ENCODE measurements around the gene HTR1D. TPM values are rescaled to one million over a fixed set of nuclear protein-coding genes. Genes with fewer than 3 reads are reported as not detected.
"Not testable (repeated sequence)": the region's sequence is repeated elsewhere in the genome, so short reads cannot be mapped to it uniquely, and the experiment has no call there.

The HTR1D gene
- 5.3 and 9.1 TPM in 2 replicates for total RNA-seq (2014; rRNA removed; shearing (Covaris generic))
- 21.9 and 22.1 TPM in 2 replicates for polyA plus RNA-seq (2015; cell fraction: cytosol; rRNA removed)
- polyA plus RNA-seq (2015; cell fraction: nucleus; rRNA removed) = 19.4 and 21.2 TPM in 2 replicates

DNA sequence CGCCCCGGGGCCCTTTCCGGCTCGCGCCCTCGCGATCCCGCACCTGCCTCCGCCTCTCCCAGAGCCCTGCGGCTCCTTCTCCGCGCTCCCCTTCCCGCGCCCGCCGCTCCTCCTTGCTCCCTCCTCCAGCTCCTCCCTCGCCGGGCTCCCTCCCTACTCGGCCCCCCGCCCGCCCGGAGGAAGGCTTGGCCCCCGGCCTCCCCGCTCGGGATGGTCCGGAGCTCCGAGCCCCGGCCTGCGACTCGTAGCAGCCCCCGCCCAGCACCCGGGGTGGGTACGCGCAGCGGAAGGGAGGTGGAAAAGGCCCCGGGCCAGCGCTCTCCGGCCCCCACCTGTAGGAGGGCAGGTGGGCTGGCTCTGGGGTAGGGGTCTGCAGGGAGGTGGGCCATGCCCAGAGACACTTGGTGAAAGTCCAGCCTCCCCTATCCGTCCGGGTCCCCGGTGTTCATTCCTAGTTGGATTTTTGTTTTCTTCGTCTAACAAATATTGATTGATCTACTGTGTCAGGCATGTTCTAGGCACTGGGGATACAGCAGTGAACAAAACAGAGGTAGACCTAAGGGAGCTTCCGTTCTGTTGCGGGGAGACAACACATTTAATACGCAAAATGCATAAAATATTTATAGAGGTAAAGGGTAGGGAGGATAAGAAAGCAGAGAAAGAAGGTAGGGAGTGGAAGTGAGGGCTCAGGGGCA lies at the start of gene HTR1D:
HTR1D (minus strand) TSS at position 82 of the 695 bp plus-strand sequence. CDS start 23,283 bp downstream, outside the sequence.
- DNase-seq (ENCODE audit: low read depth) = no peak

DNA sequence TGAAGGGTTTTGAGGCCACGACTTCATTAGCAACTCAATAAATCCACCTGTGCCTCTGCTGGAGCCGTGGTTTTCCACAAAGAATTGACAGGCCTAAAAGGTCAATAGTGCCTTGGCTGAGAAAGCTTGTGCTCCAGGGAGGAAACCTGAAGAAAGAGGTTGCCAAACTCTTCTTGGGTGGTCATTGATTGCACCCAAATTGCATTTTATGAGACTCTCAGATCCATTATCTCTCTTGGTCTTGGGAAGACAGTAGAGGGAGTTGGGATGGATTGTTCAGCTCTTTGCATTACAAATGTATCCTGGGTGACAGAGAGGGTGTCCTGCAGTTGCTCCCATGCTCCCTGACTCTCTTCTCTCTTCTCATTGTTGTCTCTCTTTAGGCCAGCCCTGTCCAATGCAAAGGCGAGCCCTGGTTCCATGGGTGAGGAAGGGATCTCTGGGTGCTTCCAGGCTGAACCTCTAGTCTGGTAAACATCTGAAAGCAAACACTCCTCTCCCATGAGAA lies 46.1 kb upstream of the HTR1D start:
- no peak for DNase-seq (ENCODE audit: low read depth)

GRCh38 chr1:23258082-23258481 lies 40.8 kb upstream of the HTR1D start:
- DNase-seq (ENCODE audit: low read depth) = not testable (repeated sequence)

DNA sequence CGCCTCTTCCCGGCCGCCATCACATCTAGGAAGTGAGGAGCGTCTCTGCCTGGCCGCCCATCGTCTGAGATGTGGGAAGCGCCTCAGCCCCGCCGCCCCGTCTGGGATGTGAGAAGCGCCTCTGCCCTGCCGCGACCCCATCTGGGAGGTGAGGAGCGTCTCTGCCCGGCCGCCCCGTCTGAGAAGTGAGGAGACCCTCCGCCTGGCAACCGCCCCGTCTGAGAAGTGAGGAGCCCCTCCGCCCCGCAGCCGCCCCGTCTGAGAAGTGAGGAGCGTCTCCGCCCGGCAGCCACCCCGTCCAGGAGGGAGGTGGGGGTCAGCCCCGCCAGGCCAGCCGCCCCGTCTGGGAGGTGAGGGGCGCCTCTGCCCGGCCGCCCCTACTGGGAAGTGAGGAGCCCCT lies 40.1 kb upstream of the HTR1D start:
- DNase-seq (ENCODE audit: low read depth) = not testable (repeated sequence)

- DNase-seq (ENCODE audit: low read depth) = no peak
Observed at GRCh38 chr1:23254584-23254983, 37.3 kb upstream of the HTR1D start.

DNA sequence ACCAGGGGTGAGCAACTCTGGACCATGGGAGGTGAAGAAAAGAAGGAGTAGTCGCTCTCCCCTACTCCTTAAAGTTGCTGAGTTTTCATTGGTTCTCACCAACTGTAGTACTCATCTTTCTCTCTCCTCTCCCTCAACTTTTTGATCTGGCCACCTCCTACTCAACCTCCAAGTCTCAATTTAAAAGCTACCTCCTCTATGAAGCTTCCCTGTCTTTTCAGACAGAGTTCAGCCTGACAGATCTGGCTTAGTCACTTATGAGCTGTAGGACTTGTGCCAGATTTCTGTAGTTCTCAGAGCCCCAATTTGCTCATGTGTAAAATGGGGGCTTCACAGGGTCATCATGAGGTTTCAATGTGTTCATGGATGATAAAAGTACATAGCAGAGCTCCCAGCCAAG lies 34.5 kb upstream of the HTR1D start:
- no peak for DNase-seq (ENCODE audit: low read depth)

DNA sequence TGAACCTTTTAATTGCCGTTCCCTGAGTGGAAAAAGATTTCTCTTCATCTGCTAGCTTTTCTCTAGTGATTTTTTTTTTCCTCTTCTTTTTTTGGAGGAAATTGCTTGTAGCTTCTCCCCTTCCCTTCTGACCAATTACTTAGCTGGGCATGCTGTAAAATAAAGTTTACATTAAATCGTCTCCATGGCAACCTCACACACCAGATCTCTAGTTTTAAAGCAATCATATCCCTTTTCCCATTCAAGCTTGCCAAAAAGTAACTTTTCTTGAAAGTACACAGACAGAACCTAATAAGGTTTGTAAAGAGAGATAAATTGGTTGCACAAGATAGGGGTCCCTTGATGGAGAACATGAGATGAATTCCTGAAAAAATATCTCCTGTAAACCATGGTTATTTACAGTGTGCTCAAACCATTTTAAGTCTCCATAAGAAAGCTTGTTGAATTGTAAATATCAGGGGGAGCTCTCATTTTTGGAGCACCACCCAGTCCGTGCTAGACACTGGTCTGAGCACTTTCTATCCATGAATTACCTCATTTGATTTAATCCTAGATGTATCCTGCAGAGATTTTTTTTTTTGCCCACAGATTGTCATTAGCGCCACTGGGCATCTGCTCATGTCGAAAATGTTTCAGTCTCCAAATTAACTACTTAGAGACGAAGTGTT lies 32.6 kb upstream of the HTR1D start:
- DNase-seq (ENCODE audit: low read depth) = peak; percentile 23

DNA sequence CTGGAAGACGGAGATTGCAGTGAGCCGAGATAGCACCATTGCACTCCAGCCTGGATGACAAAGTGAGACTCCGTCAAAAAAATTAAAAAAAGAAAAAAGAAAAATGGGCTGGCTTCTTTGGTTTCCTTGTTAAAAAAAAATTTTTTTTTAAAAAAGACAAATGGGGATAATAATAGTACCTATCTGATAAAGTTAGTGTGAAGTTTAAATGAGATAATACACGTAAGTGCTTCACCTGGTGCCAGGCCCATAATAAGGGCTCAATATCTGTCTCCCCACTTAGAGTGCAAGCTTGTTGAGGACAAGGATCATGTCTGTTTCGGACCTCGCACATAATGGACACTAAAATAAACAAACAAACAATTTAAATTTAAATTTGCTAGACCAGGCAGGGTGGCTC lies 30.0 kb upstream of the HTR1D start:
- DNase-seq (ENCODE audit: low read depth) = no peak

DNA sequence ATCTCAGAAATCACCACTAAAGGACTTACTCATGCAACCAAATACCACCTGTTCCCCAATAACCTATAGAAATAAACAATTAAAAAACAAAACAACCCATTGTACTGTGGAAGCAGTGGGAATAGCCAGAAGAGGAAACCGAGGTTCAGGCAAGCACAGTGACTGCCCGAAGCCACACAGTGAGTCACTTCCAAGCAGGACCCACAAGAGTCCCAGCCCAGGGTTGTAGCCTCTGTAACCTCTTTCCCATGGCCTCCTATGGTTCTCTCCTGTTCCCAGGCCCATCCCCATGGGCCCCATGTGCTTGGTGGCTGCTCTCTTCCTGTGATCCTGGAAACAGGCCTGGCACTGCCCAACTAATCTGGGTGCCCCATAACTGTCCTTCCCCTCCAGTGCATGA lies 29.0 kb upstream of the HTR1D start:
- peak; percentile 79 for DNase-seq (ENCODE audit: low read depth)

- no peak for DNase-seq (ENCODE audit: low read depth)
Observed at GRCh38 chr1:23244256-23244761, 27.0 kb upstream of the HTR1D start.

DNA sequence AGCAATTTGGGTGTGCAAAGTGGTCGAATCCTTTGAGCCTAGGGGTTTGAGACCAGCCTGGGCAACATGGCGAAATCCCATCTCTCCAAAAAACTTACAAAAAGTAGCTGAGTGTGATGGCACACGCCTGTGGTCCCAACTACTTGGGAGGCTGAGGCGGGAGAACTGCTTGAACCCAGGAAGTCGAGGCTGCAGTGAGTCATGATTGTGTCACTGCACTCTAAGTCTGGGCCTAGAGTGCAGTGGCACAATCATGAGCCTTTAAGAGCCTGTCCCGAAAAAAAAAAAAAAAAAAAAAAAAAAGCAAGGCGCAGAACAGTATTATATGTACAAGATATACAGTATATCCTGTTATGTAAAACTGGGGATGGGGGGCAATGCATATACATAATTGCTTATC lies 25.1 kb upstream of the HTR1D start:
- DNase-seq (ENCODE audit: low read depth) = peak; percentile 49

DNA sequence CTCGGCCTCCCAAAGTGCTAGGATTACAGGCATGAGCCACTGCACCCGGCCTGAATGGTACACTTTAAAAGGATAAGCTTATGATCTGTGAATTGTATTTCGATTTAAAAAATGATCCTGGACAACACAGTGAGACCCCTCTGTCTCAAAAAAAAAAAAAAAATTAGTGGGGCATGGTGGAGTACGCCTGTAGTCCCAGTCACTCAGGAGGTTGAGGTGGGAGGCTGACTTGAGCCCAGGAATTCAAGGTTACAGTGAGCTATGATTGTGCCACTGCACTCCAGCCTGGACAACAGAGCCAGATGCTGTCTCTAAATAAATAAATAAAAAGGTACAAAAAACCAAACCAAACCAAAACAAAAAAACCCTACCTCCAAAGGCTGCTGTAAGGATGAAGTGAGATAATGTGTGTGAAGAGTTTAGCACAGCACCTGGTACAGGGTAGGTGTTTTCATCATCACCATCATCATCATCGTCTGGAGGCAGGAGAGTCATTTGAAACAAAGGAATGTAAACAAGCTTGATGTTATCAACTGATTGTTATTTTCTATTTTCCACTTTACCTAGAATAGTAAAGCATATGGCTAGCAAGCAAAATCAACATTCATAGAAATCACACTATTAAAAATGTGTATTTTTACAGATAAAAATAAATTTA lies 22.5 kb upstream of the HTR1D start:
- DNase-seq (ENCODE audit: low read depth) = no peak

GRCh38 chr1:23238565-23238964 lies 21.3 kb upstream of the HTR1D start:
- DNase-seq (ENCODE audit: low read depth) = no peak

DNA sequence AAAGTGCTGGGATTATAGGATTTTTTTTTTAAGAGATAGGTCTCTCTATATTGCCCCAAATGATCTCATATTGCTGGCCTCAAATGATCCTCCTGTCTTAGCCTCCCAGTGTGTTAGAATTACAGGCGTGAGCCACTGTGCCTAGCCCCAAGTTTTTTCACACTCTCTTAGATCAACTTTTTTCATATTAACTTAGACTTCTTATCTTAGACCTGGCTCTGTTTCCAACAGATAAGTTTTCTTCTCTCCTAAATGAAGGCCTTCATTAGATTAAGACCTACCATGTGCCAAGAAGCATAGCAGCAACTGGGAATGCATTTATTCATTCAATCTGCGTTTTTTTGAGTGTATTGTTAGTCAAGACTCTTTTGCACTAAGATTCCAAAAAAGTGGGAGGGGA lies 20.2 kb upstream of the HTR1D start:
- no peak for DNase-seq (ENCODE audit: low read depth)

DNA sequence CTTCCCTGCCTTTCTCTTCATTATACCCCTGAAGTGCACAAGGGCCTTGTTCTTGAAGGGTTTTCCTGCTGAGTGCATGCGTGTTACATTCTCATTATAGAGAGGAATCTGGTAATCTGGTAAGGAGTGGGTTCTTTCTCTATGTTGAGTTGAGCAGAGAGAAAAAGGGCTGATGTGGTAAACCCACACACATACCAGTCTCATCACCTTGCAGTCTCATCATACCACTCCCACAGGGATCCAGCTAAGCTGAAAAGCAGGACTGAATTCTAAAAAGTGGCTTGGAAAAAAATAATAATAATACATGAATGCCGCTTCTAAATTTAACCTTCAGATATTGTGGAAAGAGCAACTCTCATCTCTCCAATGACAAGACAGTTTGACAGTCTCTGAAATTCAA lies 10.5 kb upstream of the HTR1D start:
- DNase-seq (ENCODE audit: low read depth) = no peak

- peak; percentile 80 for DNase-seq (ENCODE audit: low read depth)
Observed at GRCh38 chr1:23224739-23225648, 7.7 kb upstream of the HTR1D start.

DNA sequence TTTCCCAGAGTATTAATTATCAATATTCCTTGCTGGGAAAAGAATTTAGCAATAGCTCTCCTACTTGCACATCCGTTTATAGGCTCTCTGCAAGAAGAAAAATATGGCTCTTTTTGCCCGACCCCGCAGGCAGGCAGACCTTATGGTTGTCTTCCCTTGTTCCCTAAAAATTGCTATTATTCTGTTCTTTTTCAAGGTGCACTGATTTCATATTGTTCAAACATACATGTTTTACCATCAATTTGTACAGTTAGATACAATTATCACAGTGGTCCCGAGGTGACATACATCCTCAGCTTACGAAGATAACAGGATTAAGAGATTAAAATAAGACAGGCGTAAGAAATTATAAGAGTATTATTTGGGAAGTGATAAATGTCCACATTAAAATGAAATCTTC lies 6.7 kb upstream of the HTR1D start:
- not testable (repeated sequence) for DNase-seq (ENCODE audit: low read depth)

GRCh38 chr1:23223490-23223951 lies 6.2 kb upstream of the HTR1D start:
- not testable (repeated sequence) for DNase-seq (ENCODE audit: low read depth)

- no peak for DNase-seq (ENCODE audit: low read depth)
Observed at GRCh38 chr1:23222742-23223141, 5.4 kb upstream of the HTR1D start.

DNA sequence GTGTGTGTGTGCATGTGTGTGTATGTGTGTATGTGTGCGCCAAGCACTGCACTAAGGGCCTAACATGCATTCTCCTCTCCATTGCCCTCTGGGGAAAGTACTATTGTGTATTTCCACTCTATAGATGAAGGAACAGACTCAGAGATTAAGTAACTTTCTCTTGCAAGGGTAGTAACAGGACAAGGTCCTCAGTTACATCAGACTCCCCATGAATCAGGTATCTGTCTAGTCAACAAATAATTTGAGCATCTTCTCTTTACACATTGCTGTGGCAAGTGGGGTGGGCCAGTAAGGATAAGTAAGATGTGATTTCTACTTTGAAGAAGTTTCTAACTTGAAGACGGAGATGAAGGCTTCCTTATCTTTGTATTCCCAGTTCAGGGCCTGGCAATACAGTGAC lies 5.0 kb upstream of the HTR1D start:
- no peak for DNase-seq (ENCODE audit: low read depth)

GRCh38 chr1:23221107-23221506 lies 3.8 kb upstream of the HTR1D start:
- DNase-seq (ENCODE audit: low read depth) = no peak
